Right atrium auricular region (tissue), 2 donors: ENCODE data around the gene SND1. TPM values are rescaled to one million over a fixed set of nuclear protein-coding genes. Genes with fewer than 3 reads are reported as not detected.

Experiments used
- DNase-seq: peaks from one replicate; pipeline ENCODE4 v3.0.0-alpha.2; 2019; ENCODE audit warnings: low spot score
- H3K27ac ChIP-seq, 2 donors: fragments of 200-600 bp; sonication (generic); 1 replicate in 1 of 2; 2 replicates in 1 of 2; pipeline ENCODE4 v1.5.1; 2016 to 2019
- H3K27me3 ChIP-seq, 2 donors: fragments of 200-600 bp; sonication (generic); one replicate each; pipeline versions ENCODE4 v1.5.1 to v1.6.0; 2017 to 2019
- H3K36me3 ChIP-seq: fragments of 200-600 bp; sonication (generic); one replicate; pipeline ENCODE4 v1.5.1; 2016
- H3K4me1 ChIP-seq, 2 donors: fragments of 200-600 bp; sonication (generic); one replicate each; pipeline versions ENCODE4 v1.5.1 to v1.6.0; 2017 to 2019
- H3K4me3 ChIP-seq, 2 donors: fragments of 200-600 bp; sonication (generic); 1 replicate in 1 of 2; 2 replicates in 1 of 2; pipeline ENCODE4 v1.5.1; 2017 to 2019; ENCODE audit warnings: mild to moderate bottlenecking in 1 of 2, moderate library complexity in 1 of 2
- H3K9me3 ChIP-seq, 2 donors: fragments of 200-600 bp; sonication (generic); one replicate each; pipeline ENCODE4 v1.5.1; 2019
- total RNA-seq, 2 donors: library from RNA; depleted of rRNA; stranded (reverse); fragments of >200 nt; gene quantifications; one replicate each; pipeline ENCODE4 v1.1.0, GENCODE V29; 2016
- TF ChIP-seq, protein P1 (sequence below), 2 donors: fragments of 200-600 bp; sonication (generic); IDR thresholded peaks; one replicate each; pipeline ENCODE4 v1.5.1; 2019; ENCODE audit warnings: antibody characterized with exemption in 2 of 2

SND1 gene
- total RNA-seq, 2 donors from 2014 or later, result 69.4 to 77.6 TPM

DNA sequence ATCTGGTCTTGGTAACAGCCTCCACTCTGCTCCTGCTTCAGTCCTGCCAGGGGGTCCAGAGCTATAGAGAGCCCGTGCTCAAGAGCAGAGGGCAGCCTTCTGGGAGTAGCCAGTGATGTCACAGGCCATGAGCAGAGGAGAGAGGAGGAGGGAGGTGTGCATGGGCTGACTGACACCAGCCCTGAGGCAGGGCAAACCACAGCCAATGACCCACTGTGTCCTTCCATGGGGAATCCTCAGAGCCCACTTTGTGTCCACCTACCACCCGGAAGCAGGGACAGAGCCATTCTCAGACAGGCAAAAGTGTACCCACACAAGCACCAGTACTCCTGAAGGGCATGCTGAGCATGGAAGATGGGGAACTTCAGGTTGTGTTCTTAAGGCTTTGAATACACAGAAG, 34.0 kb upstream of the SND1 start, which contains the start of gene PAX4:
PAX4 (minus strand) TSS at position 101 of the 400 bp plus-strand sequence. CDS start 2,214 bp downstream, outside the sequence.
- Histone ChIP-seq H3K27me3 (no peaks in the 10 kb centered on the region), H3K36me3 (no peaks in the 10 kb centered on the region)

DNA sequence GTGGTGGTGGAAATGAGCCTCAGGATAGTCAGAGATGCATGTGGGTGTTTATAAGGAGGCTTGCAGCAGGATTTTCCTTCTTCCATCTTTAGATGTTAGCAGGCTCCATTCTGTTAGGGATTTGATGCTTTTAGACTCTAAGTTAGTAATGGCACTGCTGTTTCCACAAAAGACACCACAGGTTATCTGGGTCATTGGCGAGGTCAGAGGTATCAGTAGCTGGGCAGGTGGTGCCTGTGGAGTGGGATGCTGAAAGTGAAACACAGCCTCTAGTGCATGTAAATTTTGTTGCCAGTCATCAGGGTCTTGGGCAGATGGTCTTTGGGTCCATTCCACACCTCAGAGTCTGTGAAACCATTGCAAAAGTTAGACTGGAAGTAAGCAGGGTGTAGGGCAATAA, 33.2 kb upstream of the SND1 start:
- DNase-seq, result no peak
- Histone ChIP-seq H3K9me3 (no peaks in the 10 kb centered on the region), H3K27me3 (no peaks in the 10 kb centered on the region), H3K36me3 (no peaks in the 10 kb centered on the region), H3K4me3 (no peak overlapping the region), H3K27ac (no peak overlapping the region), H3K4me1 (no peaks in the 10 kb centered on the region)
- TF ChIP-seq, protein P1, sequence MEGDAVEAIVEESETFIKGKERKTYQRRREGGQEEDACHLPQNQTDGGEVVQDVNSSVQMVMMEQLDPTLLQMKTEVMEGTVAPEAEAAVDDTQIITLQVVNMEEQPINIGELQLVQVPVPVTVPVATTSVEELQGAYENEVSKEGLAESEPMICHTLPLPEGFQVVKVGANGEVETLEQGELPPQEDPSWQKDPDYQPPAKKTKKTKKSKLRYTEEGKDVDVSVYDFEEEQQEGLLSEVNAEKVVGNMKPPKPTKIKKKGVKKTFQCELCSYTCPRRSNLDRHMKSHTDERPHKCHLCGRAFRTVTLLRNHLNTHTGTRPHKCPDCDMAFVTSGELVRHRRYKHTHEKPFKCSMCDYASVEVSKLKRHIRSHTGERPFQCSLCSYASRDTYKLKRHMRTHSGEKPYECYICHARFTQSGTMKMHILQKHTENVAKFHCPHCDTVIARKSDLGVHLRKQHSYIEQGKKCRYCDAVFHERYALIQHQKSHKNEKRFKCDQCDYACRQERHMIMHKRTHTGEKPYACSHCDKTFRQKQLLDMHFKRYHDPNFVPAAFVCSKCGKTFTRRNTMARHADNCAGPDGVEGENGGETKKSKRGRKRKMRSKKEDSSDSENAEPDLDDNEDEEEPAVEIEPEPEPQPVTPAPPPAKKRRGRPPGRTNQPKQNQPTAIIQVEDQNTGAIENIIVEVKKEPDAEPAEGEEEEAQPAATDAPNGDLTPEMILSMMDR (IDR thresholded peaks at IDR 0.05), result no peak

More for the DNA sequence above, 34.0 kb upstream of the SND1 start, which contains the start of gene PAX4:
- Histone ChIP-seq H3K27ac (no peak within 1 kb of the TSS), H3K9me3 (no peaks in the 10 kb centered on the region), H3K4me3 (no peak within 1 kb of the TSS), H3K4me1 (no peaks in the 10 kb centered on the region)
- TF ChIP-seq, protein P1 (IDR thresholded peaks at IDR 0.05), result no peak
- DNase-seq, result no peak

DNA sequence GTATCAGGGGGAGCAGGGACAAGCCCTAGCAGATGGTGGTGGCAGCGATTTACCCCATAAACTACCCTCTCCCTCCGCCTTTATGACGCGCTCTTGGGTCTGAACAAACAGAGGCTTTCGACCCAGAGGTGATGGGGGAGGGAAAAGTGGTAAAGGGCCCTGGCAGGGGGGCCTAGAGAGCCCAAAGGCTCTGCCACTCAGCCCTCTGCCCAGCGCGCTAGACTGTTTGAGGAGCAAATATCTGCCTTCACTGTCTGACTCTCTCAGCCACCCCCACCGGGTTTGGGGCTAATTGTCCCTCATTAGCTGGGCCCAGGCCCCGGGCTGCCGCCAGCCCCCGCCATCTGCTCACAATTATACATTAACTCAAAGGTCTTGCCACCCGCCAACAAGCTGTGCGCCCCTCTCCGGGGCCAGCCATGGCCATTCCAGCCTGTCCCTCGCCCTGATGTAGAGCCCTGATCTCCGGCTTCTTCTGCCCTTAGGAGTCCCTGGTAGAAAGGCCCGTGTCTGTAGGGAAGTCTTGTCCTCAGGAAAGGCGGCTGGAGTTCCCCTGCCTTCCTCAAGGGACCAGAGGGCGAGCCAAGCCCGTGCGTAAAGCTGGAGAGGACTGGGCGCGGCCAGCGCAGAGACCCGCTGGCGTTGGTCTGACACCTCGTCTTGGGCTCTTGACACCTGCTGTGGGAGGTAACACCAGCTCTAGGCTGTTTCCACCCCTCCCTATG, 32.2 kb upstream of the SND1 start:
- Histone ChIP-seq H3K4me1 (no peaks in the 10 kb centered on the region), H3K27me3 (no peaks in the 10 kb centered on the region), H3K36me3 (no peaks in the 10 kb centered on the region), H3K27ac (no peak overlapping the region), H3K4me3 (no peak overlapping the region), H3K9me3 (no peaks in the 10 kb centered on the region)
- TF ChIP-seq, protein P1 (IDR thresholded peaks at IDR 0.05), result no peak
- DNase-seq, result no peak

DNA sequence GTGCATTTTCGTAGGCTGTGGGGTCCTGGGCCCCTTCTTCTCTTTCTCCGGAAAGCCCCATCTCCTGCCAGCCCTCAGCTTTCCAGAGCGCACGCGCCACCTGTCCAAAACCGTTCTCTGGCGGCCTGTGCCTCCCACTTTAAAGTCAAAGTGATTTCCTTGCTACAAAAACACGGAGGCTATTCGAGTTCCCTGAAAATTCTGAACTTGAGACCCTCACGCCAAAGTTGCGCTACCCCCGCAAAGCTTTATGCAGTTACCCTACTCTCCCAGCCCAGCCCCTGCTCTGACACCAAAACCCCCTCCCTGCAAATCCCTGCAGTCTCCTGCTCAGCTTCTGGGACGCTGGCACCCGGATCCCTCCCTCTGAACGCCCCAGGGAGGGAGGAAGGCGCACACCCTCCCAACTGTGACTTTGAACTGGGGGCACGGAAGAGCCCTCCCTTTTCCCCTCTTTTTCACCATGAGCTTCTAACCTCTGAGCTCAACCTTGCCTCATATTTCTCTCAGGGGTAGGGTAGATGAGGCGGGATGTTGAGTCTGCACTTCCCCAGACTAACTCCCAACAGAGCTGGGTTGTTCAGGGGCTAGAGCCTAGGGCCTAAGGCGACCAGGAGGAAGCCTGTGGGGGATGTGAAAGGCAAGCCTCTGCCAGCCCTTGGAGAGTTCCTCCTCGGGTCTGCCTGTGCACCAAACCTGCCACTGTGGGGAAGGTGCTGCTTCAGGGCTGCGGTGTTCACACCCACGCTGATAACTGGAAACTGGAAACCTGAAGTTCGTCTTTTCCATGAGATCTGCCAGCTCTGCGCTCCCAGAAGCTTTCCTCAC, 31.4 kb upstream of the SND1 start:
- Histone ChIP-seq H3K9me3 (no peaks in the 10 kb centered on the region), H3K27me3 (no peaks in the 10 kb centered on the region), H3K4me1 (no peaks in the 10 kb centered on the region), H3K27ac (no peak overlapping the region), H3K4me3 (no peak overlapping the region), H3K36me3 (no peaks in the 10 kb centered on the region)
- TF ChIP-seq, protein P1 (IDR thresholded peaks at IDR 0.05), result no peak
- DNase-seq, result no peak

DNA sequence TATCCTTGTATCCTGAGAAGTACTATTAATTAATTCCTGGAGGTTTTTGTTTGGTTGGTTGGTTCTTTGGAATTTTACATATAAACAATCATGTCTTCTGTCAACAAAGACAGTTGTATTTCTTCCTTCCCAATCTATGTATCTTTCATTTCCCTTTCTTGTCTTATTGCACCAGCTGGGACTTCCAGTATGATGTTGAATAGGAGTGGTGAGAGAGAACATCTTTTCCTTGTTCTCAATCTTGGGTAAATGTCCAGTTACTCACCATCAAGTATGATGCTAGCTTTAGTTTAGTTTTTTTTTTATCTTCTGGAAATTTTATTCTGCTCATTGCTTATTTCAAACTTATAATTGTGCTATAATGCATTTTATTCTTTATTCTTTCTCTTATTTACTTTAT, 26.7 kb upstream of the SND1 start:
- Histone ChIP-seq H3K36me3 (no peaks in the 10 kb centered on the region), H3K27ac (no peak overlapping the region), H3K9me3 (no peaks in the 10 kb centered on the region), H3K27me3 (no peaks in the 10 kb centered on the region), H3K4me1 (no peaks in the 10 kb centered on the region), H3K4me3 (no peak overlapping the region)
- TF ChIP-seq, protein P1 (IDR thresholded peaks at IDR 0.05), result no peak
- no peak for DNase-seq
